Epithelial cell of proximal tubule (primary cell): ENCODE data around the gene CC2D1A. TPM values are rescaled to one million over a fixed set of nuclear protein-coding genes. Genes with fewer than 3 reads are reported as not detected.
"Not testable (repeated sequence)": the region's sequence is repeated elsewhere in the genome, so short reads cannot be mapped to it uniquely, and the experiment has no call there.

ENCODE experiments used
- DNase-seq: peaks from one replicate; pipeline ENCODE4 v3.0.0-alpha.2; 2011; ENCODE audit warnings: low read depth
- H3K4me3 ChIP-seq: 2 replicates; pipeline ENCODE4 v1.5.1; 2011; ENCODE audit warnings: low read depth, mild to moderate bottlenecking, low read length
- total RNA-seq: library from RNA; depleted of rRNA; stranded (reverse); fragments of >200 nt; gene quantifications from 2 replicates; pipeline ENCODE4 v1.2.3, GENCODE V29; 2015
- TF ChIP-seq, protein P1 (sequence below): conservative IDR thresholded peaks from 2 replicates; pipeline ENCODE4 v1.5.1; 2012; ENCODE audit warnings: low read depth, mild to moderate bottlenecking, low read length

Gene CC2D1A
- total RNA-seq, 1 donor from 2014 or later: 30.6 TPM

DNA sequence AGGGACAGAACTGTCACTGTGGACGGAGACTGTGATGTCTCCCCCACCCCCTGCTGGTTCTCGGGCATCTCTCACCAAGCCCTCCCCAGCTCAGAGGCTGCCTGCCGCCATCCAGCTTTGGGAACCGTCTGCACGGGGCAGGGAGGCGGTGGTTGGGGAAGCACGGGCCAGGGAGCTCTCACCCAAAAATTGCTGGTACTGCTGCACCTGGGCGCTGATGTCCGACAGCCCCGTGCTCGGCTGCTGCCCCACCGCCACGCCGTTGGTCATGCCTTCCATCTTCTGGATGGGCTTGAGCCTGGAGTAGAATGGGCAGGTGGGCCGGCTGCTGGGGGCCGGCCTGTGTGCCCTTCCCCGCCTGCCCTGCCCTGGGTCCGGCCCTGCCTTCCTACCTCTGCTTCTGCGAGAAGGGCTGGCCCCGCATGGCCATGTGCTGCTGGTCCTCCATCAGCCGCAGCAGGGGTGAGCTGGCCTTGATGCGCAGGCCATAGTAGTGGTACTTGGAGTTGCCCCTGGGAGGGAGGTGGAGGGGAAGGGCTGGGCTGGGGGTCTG is 62.5 kb downstream of the CC2D1A start:
- DNase-seq: no peak
- TF ChIP-seq, protein P1, sequence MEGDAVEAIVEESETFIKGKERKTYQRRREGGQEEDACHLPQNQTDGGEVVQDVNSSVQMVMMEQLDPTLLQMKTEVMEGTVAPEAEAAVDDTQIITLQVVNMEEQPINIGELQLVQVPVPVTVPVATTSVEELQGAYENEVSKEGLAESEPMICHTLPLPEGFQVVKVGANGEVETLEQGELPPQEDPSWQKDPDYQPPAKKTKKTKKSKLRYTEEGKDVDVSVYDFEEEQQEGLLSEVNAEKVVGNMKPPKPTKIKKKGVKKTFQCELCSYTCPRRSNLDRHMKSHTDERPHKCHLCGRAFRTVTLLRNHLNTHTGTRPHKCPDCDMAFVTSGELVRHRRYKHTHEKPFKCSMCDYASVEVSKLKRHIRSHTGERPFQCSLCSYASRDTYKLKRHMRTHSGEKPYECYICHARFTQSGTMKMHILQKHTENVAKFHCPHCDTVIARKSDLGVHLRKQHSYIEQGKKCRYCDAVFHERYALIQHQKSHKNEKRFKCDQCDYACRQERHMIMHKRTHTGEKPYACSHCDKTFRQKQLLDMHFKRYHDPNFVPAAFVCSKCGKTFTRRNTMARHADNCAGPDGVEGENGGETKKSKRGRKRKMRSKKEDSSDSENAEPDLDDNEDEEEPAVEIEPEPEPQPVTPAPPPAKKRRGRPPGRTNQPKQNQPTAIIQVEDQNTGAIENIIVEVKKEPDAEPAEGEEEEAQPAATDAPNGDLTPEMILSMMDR: no peak
- H3K4me3 ChIP-seq: no peak overlapping the region

DNA sequence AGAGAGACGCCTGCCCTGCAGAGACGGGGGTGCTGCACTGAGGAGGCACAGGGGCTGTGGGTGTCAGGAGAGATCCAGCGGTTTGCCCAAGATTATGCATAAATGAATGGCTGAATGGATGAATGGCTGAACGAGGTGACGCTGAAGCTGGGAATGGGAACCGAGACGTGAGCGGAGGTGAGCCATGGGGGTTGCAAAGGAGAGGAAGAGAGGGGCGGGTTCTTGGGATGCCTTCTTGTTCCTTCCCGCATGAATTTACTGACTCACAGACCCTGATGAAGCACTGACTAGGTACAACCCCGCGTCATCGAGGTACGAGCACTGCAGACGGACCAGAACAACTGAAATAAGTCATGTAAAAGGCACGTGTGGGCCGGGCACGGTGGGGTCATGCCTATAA is 63.0 kb downstream of the CC2D1A start:
- DNase-seq: no peak
- TF ChIP-seq, protein P1: no peak

DNA sequence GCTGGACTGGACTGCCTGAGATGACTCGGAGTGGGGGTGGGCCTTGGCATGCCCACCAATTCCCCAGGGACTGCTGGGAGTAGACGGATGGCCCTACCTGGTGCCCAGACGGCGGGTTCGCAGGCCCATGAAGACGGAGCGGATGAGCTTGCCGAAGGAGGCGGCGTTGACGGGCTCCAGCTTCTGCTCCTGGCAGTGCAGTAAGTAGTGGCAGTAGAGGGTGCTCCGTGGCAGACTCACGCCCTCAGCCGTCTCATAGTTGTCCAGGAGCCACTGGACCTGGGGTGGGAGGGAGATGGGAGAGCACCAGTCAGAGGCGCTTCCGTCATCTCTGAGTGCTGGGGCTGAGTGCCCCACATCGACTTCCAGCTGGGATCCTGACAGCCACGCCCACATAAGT is 63.9 kb downstream of the CC2D1A start:
- DNase-seq: no peak
- H3K4me3 ChIP-seq: no peak overlapping the region
- TF ChIP-seq, protein P1: no peak

More for the DNA sequence above, 63.0 kb downstream of the CC2D1A start:
- H3K4me3 ChIP-seq: no peak overlapping the region

DNA sequence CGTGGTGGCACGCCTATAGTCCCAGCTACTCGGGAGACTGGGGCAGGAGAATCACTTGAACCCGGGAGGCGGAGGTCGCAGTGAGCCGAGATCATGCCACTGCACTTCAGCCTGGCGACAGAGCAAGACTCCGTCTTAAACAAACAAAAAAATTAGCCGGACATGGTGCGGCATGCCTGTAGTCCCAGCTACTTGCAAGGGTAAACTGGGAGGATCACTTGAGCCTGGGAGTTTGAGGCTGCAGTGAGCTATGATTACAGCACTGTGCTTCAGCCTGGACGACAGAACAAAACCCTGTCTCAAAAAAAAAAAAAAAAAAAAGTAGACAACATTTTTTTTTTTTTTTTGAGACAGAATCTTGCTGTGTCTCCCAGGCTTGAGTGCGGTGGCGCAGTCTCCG is 65.9 kb downstream of the CC2D1A start:
- DNase-seq, H3K4me3 ChIP-seq: not testable (repeated sequence)

DNA sequence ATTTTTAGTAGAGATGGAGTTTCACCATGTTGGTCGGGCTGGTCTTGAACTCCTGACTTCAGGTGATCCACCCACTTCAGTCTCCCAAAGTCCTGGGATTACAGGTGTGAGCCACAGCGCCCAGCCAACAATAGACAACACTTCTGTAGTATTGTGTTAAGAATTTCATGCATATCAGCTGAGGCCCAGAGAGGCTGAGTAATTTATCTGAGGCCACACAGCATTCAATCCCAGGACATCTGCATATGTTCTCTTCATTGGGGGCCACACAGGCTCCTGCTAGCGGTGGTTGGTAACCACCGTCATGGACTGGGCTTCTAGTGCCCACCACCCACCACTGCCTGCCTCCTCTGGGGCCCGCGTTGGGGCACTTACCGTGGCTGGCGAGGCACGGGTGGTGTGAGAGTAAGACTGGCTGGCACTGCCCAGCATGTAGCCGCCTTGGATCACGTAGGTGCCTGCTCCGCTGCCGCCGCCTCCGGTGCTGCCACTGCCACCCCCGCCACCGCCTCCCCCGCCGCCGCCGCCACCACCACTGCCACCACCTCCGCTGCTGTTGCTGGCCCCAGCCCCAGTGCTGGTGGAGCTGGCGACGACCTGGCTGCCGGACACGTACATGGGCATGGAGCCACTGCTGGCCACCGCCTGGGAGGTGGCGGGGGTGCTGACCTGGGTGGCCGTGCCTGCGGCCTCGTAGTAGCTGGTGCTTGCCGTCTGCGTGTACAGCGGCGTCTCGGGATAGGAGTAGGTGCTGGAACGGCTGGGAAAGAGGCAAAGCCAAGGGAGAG is 66.6 kb downstream of the CC2D1A start:
- TF ChIP-seq, protein P1: no peak
- no peak overlapping the region for H3K4me3 ChIP-seq

DNA sequence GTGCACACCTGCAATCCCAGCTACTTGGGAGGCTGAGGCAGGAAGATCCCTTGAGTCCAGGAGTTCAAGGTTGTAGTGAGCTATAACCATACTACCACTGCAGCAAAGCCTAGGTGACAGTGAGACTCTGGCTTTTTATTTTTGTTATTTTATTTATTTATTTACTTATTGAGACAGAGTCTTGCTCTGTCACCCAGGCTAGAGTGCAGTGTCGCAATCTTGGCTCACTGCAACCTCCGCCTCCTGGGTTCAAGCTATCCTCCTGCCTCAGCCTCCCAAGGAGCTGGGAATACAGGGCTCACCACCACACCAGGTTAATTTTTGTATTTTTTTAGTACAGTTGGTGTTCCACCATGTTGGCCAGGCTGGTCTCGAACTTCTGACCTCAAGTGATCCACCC is 67.5 kb downstream of the CC2D1A start:
- H3K4me3 ChIP-seq, DNase-seq: not testable (repeated sequence)

More for the DNA sequence above, 66.6 kb downstream of the CC2D1A start:
- DNase-seq: no peak

DNA sequence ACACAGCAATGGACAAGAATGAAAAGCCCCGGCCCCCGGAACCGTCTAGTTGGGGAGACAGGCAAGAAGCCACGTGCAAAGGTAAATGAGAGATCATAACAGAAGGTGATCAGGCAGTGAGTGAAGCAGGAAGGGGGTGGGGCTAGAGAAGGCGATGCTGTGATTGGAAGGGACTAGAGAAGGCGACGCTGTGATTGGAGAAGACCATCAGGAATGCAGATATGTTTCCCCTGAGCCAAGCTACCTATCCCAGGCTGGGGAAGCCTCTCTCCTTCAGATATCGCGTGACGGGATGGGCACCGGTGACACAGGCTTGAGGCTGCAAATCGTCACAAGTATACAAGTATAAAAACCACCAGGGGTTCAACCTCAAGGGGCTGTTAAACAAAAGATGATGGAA is 68.1 kb downstream of the CC2D1A start:
- TF ChIP-seq, protein P1: no peak
- H3K4me3 ChIP-seq: no peak overlapping the region
- no peak for DNase-seq

DNA sequence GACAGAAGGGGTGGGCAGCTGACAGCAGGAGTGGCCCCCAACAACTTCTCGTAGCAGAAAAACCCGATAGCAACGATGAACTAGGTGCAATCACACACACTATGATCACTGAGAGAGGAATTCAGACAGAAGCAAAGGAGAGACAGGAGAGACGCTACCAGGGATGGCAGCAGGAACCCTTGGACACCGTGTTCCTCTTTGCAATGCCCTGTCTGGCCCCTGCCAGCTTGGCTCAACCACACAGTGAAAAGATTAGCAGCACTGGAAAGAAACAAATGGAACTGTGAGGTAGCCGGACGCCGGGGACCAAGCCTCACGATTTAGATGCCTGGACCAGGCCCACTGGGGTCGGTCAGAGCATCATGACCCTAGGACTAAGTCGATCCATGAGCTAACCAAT is 69.9 kb downstream of the CC2D1A start:
- TF ChIP-seq, protein P1: no peak

More for the DNA sequence above, 69.9 kb downstream of the CC2D1A start:
- DNase-seq: no peak
- H3K4me3 ChIP-seq: no peak overlapping the region
